IPS DF 19.7 (cell line): Measurements from ENCODE around the gene ORM1.

Source experiments
- DNase-seq: peaks from one replicate; pipeline ENCODE4 v3.0.0-alpha.2; 2013; ENCODE audit warnings: low read depth, low spot score

The ORM1 gene

DNA sequence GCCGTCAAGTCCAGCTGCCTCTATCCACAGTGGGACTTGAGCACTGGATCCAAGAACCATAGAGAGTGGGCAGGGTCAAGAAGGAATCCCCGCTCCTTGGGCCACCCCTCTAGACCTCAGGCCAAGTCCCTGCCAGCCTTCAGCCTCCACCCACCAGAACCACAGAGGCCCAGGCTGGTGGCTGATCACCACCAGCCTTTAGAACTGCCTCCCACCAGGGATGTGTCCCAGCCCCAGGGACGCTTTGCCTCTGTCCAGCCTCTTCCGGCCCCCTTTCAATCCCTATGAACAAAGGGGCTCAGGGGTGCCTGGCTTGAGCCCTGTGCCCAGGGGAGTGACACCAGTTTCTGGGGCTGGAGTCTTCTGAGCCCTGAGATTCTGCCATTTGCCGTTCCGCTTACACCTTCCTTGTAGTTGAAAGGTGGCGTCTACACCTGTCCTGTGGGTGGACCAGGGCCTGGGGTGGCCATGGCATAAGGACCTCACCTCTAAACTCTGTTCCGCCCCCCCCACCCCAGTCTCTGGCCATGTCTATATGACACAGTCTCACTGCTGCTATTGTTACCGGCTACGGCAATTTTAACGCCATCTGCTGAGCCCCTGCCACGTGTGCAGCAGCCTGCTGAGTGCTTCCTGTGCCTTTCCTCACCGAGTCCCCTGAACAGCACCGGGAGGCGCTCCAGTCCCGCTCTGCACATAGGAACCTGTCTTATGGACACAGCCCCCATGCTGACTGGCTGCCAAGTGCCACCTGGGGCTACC lies 35.7 kb upstream of the ORM1 start:
- no peak for DNase-seq

DNA sequence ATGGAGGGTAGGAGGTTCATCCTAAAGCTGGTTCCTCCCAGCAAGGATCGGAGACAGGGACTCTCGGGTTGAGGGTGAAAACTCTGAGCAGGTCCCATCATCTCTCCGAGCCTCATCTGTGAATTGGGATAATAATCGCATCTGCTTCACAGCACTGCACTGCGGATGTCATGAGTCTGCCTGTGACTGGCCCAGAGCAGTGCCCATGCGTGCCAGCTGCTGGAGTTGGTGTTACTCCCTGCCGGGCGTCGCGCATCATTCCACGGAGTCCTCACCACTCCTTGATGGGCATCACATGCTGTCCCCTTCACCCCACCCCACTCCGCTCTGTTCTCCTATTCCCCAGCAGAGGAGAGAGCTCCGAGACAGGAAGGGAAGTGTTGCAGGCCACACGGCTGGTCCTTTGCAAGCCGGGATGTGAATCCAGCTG lies 35.1 kb upstream of the ORM1 start:
- DNase-seq = no peak

DNA sequence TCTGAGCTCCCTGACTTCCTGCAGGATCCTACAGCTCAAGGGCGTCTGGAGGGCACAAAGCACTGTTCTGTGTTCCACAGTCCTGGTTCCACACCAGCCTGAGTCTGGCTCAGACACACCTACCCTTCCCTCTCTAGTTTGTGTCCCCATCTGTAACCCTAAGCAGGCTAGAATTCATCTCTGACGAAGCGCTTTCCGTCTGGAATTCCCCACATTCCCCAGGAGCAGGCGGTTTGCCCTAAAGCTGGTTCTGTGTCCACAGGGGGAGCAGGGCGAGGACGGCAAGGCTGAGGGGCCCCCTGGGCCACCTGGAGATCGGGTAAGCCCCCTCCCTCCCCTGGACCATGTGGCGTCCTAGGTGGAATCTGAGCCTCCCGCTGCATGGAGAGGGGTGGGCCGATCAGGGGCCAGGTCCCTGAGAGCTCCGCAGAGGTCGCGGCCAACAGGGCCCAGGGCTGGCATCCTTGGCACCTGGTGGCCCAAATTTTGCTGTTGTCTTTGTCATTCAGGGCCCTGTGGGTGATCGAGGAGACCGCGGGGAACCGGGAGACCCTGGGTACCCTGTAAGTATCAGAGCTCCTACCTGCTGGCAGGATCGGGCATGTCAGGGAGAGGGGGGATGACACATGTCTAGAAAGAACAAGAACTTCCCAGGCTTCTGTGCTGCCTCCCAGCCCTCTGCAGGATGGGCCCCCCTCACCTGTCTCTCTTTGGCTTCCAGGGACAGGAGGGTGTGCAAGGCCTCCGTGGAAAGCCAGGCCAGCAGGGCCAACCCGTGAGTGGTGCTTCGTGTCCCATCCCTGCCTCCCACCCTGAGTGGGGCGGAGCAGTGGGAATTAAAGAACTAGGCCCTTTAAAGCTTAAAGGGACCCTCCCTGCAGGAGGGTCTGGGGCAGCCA lies 34.5 kb upstream of the ORM1 start:
- DNase-seq = no peak

DNA sequence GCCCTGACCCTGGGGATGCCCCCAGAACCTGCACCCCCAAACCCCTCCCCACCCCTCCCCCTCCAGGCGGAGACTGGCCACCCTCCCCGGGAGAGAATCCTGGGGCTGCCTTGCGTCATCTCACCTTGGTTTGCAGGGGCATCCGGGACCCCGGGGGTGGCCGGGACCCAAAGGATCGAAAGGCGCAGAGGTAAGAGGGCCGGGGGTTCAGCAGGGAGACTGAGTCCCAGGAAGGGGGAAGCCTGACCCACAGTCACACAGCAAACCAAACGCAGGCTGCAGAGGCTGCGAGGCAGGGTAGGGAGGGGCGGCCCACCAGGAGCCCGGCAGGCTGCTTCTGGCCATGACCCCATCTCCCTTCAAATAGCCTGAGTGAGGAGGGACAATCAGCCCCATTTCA lies 33.8 kb upstream of the ORM1 start:
- no peak for DNase-seq

DNA sequence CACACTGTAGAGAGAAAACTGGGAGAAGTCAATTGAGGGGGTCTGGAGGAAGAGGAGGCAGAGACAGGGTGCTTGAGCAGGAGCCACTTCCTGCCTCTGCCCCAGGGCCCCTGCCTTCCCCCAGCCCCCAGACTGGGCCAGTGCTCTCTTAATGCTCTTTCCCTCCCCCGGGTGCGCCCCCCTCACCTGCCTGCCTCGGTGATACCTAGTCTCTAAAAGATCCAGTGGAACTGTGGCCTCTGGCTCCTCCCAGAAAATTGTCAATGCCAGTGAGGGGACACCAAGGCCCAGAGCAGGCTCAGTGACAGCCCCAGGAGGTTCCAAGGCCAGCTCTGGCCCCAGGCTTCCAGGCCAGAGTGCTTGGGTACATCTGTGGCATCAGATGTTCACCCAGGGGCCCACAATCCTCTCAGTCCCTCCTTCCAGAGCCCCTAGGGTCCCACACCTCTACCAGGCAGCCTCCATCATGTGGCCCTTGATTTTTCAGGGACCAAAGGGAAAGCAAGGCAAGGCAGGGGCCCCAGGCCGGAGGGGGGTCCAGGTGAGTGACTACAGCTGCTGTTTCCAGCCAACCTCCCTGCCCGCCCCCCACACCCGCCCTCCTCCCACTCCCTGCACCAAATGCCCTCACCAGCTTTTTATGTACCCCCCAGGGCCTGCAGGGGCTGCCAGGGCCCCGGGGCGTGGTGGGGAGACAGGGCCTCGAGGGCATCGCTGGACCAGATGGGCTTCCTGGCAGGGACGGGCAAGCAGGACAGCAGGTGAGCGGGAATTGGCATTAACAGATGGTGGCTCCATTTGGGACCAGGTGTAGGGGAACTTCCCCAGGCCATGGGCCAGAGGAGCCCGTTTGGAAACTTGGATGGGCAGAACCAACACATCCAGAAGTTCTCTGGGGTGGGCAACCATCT lies 33.1 kb upstream of the ORM1 start:
- DNase-seq = no peak

DNA sequence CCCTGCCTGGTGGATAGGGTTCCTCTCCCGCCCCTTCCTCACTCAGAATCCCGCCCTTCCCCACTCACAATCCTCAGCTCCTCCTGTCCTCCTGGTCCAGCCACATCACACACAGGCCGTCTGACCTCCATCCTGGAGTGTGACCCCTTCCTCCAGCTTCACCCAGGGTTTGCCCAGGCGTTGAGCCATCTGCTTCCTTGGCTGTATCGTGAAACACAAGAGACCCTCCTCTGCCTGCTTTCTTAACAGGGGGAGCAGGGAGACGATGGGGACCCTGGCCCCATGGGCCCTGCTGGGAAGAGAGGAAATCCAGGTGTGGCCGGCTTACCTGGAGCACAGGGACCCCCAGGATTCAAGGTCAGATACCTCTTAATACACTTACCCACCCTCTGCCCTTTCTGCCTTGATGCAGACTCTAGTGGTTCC lies 32.3 kb upstream of the ORM1 start:
- no peak for DNase-seq

DNA sequence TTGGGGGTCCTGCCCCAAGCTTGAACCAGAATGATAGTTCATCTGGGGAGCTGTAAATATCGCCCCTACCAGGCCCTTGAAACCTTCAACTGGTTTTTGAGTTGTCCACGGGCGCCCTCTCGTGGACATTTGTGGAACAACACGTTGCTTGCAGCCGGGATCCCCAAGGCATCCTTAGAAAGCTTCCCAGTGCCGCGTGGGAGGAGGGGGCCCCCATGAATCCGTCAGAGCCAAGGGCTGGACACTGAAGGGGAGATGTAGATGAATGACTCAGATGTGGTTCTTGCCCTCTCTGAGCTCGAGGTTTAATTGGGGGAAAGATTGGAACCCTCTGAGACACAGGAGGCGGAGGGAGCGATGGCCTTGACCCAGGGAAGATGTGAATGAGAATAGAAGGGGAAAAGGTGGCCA lies 31.8 kb upstream of the ORM1 start:
- DNase-seq = no peak

DNA sequence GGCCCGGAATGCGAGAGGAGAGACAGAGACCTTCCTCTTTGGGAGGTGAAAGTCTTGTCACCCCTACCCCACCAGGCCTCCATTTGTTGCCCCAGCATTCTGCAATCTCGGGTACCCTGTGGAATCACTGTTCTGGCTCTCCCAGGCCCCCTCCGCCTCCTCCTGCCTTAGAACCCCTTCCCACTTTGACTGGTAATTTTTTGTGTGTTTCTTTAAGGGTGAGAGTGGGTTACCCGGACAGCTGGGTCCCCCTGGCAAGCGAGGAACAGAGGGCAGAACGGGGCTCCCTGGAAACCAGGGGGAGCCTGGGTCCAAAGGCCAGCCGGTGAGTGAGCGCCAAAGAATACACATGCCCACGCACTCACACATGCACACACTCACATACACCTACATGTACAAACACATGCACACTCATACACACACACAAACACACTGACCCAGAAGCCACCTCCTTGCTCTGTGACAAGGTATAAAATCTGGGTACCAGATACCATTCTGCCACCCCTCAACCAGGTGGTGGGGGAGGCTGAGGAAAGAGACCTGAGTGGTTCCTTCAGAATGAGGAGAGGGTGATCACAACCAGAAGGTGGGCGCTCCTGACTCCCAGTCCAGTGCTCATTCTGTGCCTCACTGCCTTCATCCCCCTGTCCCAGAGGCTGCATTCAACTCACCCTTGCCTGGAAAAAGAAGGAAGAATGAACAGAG lies 30.9 kb upstream of the ORM1 start:
- no peak for DNase-seq

DNA sequence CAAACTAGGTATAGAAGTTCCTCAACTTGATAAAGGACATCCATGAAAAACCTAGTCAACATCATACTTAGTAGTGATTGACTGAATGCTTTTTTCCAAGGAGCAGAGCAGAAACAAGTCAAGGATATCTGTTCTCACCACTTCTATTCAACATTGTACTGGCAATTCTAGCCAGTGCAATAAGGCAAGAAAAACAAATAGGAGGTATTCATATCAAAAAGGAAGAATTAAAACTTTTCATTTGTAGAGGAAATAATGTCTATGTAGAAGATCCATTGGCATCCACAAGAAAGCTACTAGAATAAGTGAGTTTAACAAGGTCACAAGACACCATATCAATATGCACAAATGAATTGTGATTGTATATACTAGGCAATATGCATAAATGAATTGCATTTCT lies 28.2 kb upstream of the ORM1 start:
- DNase-seq = no peak

DNA sequence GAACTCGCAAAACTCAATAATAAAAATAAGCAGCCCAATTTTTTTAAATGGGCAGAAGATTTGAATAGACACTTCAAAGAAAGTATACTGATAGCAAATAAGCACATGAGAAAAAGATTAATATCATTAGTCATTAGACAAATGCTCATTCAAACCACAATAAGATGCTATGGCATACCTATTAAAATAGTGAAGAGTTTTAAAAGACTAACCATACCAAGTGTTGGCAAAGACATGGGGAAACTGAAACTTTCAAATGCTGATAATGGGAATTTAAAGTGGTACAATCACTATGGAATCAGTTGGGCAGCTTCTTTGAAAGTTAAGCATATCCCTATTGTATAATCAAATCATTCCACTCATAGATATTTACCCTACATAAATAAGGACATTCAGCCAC lies 26.6 kb upstream of the ORM1 start:
- DNase-seq = no peak

DNA sequence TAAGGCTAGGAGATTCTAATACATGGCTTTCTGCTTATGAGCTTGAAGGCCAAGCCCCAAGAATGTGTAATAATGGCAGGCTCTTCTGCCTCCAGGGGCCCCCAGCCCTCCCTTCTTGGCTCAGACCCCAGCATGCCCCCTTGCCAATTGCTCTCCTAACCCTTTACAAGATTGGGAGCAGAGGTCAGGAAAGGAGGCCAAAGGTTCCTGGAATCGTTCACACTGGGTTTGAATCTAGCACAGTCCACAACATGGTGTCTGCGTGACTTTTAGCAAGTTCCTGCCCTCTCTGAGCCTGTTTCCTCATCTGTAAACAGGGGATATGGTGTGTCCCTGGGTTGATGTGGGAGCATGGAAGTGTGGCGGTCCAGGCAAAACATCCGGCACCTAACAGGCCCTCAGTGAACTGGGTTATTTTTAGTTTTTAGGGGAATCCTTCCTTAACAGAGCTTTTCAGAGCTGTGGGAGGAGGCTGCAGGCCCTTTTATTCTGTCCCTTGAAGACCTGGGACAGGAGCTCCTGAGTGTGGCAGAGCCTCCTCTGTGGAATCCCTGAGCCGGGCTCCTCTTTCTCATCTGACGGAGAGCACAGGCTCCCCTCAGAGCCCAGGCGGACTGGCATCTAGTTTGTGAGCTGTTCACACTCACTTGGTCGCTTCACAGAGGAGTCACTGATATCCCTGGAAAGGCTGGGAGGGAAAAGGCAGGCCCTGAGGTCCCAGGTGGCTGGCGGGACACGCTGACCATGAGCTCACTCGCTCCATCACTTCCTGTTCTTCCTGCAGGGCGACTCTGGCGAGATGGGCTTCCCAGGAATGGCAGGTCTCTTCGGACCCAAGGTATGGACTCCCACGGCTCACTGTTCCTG lies 23.4 kb upstream of the ORM1 start:
- DNase-seq = no peak

DNA sequence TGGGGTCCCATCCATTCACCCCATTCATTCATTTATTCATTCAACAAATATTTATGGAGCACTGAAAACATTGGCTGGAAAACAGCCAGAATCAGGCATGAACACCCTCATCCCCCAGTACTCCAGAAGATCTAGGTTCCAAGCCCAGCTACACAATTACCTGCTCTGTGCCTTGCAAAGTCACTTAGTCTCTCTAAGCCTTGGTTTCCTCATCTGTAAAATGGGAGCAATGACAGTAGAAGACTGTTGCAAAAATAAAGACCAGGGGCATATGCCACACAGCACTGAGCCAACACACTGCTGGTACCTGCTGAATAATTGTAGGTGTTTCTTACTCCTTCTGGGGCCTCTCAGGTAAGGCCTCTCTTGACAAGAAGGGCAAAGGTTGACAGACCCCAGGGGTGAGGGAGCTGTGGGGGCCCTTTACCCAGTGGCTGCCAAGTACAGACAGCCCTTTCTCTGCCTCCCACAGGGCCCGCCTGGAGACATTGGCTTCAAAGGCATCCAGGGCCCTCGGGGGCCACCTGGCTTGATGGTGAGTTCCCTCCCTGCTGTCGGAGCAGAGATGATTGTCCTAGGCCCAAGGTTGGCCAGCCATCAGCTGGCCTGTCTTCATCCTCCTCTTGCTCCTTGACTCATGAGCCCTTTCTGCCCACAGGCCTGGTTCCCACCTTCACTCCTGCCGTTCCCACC lies 22.6 kb upstream of the ORM1 start:
- DNase-seq = no peak

DNA sequence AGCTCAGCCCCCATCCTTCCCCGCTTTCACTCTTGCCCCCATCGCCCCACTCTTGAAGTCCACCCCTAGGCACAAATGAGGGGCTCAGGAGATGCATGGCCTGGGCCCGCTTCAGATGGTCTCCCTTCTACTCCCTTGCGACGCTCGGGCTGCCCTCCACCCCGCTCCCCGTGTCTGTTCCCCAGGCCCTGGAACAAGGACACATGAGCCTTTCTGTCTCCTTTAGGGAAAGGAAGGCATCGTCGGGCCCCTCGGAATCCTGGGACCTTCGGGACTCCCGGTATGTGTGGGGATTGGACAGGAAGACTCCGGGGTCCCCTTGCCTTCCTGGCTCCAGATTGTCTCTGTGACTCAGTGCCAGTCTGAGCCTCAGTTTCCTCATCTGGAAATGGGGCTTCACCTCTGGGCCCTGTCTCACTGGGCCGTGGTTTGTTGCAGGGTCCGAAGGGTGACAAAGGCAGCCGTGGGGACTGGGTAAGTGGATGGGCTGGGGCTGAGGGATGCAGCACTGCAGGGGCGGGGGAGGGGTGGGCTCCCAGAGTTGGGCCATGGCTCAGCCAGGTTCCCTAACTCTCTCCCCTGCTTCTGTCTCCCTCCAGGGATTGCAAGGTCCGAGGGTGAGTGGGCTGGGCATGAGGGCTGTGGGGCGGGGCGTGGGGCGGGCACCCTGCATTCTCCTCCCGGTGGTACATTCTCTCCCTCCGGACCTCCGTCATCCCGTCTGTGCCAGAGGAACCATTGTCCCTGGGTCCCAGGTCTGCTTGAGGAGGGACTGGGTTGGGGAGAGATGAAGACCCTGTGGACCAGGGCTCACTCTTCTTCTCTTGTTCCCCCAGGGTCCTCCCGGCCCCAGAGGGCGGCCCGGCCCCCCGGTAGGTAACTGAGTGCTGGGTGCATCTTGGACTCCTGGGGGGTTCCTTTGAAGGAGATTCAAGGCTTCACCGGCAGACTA lies 21.8 kb upstream of the ORM1 start:
- no peak for DNase-seq

DNA sequence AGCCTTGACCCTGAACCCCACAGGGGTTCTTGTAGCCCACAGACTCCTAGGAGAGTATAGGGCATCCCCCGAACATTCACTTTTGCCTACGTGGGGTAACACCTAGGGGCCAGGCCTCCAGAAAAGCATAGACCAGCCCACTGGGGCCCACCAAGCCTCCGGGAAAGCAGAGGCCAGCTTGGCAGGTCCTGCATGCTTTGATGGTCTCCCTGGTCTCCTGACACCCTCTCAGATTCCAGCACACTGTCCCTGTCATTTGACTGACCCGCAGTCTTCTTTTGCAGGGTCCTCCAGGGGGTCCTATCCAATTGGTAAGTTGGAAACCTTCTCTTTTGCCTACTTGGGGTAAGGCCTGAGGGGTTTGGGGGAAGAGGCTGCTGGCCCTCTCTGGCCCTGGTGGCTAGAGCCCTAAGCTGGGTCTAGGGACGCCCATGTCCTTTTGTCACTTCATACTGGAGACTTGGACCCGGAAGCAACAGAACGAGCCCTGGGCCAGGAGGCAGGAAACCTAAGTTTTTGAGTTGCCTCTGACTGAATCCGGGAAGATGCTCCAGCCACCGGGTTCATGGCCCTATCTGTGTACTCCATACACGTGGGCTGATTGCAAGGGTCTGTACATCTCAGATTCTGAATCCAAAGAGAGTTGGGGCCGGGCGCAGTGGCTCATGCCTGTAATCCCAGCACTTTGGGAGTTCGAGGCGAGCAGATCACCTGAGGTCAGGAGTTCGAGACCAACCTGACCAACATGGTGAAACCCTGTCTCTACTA lies 20.9 kb upstream of the ORM1 start:
- DNase-seq = no peak

DNA sequence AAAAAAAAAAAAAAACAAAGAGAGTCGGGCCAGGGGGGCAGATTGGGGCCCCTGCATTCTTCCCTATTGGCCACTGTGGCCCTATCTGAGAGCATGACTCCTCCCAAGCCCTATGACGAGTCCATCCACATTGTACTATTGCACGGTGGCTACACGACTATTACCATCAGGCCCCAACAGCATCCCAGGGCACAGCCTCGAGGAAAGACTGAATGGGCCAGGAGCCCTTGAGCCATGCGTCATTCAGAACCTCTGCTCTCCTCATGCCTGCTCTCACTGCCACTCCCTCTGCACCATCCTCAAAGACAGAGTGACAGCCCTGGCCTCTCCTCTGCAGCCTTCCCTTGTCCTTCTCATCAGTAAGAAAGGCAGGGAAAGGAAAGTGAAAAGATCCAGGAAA lies 20.2 kb upstream of the ORM1 start:
- no peak for DNase-seq

DNA sequence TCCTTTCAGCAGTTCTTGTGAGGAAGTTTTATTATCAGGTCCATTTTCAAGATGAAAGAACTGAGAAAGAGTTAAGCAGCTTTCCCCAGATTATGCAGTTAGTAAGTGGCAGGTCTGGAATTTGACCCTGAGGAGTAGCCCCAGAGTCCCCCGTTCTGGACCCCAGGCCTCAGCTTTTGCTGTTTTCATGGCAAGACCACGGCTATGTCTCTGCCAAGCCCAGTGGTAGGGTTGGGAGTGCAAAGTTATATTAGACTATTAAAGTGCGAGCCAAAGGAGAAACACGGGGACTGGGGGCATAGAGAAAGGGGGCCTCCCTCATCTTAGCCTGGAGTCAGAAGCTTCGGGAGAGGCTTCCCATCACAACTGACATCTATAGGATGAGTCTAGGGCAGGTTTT lies 19.3 kb upstream of the ORM1 start:
- no peak for DNase-seq

DNA sequence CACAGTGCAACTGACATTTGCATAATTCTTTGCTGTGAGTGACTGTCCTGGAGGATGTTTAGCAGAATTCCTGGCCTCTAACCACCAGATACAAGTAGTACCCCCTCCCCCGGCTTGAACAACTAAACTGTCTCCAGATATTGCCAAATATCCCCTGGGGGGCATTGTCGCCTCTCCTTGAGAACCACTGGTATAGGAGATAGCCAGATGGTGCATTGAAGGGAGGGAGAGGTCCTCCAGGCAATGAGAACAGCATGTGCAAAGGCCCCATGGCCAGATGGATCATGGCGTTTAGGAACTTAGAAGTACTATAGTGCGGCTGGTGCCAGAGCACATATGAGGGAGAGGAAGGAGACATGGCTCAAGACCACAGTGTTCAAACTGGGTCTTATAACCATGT lies 18.9 kb upstream of the ORM1 start:
- no peak for DNase-seq
